Measurements from ENCODE around the gene HINFP.

DNA sequence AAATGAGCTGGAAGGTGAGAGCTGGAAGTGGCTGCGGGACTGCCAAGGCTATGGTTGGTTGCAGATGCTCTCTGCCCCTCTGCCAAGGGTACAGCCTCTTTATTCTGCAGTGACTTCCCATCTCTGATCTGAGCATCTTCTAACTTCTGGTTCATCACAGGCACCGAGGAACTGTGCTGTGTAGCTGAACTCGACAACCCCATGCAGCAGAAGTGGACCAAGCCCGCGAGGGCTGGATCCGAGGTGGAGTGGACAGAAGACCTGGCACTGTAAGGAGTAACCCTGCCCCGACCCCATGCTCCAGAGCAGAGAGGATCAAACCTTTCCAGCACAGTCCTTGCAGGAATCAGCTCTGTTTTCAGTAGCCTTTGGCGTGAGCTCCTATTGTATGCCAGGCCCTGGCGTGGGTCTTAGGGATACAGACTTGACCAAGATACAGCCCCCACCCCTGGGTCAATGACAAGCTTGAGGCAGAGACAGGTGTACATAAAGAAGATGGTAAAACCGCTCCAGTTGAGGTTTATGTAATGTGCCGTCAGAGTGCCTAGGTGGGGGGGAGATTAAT lies 9.9 kb upstream of the HINFP start:
- TF ChIP-seq, protein P1, sequence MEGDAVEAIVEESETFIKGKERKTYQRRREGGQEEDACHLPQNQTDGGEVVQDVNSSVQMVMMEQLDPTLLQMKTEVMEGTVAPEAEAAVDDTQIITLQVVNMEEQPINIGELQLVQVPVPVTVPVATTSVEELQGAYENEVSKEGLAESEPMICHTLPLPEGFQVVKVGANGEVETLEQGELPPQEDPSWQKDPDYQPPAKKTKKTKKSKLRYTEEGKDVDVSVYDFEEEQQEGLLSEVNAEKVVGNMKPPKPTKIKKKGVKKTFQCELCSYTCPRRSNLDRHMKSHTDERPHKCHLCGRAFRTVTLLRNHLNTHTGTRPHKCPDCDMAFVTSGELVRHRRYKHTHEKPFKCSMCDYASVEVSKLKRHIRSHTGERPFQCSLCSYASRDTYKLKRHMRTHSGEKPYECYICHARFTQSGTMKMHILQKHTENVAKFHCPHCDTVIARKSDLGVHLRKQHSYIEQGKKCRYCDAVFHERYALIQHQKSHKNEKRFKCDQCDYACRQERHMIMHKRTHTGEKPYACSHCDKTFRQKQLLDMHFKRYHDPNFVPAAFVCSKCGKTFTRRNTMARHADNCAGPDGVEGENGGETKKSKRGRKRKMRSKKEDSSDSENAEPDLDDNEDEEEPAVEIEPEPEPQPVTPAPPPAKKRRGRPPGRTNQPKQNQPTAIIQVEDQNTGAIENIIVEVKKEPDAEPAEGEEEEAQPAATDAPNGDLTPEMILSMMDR (IDR thresholded peaks at IDR 0.05; ENCODE audit: insufficient read depth, low read length): no peak
- no peak for TF ChIP-seq POLR2AphosphoS5 (IDR thresholded peaks at IDR 0.05; ENCODE audit: low read depth)

All from HL-60 (cell line).